Prostate gland (tissue), 2 donors: Measurements from ENCODE around the gene EIF4G2. TPM values are rescaled to one million over a fixed set of nuclear protein-coding genes. Genes with fewer than 3 reads are reported as not detected.

Source experiments
- DNase-seq: peaks from one replicate; pipeline ENCODE4 v3.0.0-alpha.2; 2019; ENCODE audit warnings: low spot score
- H3K27ac ChIP-seq, 2 donors: fragments of 200-600 bp; sonication (generic); 2 replicates each; pipeline ENCODE4 v1.5.1; 2017 to 2019
- H3K27me3 ChIP-seq: fragments of 200-600 bp; sonication (generic); replicated peaks from 2 replicates; pipeline ENCODE4 v1.5.1; 2019; ENCODE audit not compliant: insufficient read depth
- H3K36me3 ChIP-seq, 2 donors: fragments of 200-600 bp; sonication (generic); 1 replicate in 1 of 2; 2 replicates in 1 of 2; pipeline versions ENCODE4 v1.5.1 to v1.8.1; 2017 to 2019
- H3K4me1 ChIP-seq: fragments of 200-600 bp; sonication (generic); replicated peaks from 2 replicates; pipeline ENCODE4 v1.5.1; 2019
- H3K4me3 ChIP-seq, 2 donors: fragments of 200-600 bp; sonication (generic); 2 replicates each; pipeline ENCODE4 v1.5.1; 2017 to 2019
- H3K9me3 ChIP-seq: fragments of 200-600 bp; sonication (generic); 2 replicates; pipeline ENCODE4 v1.5.1; 2017
- CTCF ChIP-seq, 4 experiments: fragments of 200-600 bp in 2 of 4; fragments of 450-650 bp in 2 of 4; sonication (generic) in 2 of 4; IDR thresholded peaks; 1 replicate in 3 of 4; 2 replicates in 1 of 4; pipeline ENCODE4 v1.5.1; 2016 to 2019; ENCODE audit warnings: antibody characterized with exemption in 4 of 4, mild to moderate bottlenecking in 2 of 4, moderate library complexity in 2 of 4
- POLR2A ChIP-seq: fragments of 450-650 bp; IDR thresholded peaks from one replicate; pipeline ENCODE4 v1.6.1; 2016; ENCODE audit warnings: antibody characterized with exemption, mild to moderate bottlenecking
- POLR2AphosphoS5 ChIP-seq: sonication (generic); formaldehyde crosslinking; IDR thresholded peaks from one replicate; pipeline ENCODE4 v1.6.1; 2017; ENCODE audit warnings: antibody characterized with exemption
- WGBS: methylation state at CpG from one replicate; pipeline ENCODE4 v1.1.5; 2018; 5-methylcytosine and 5-hydroxymethylcytosine counted together
- intact Hi-C: fragments of 100-400 bp; cut with DNase I; formaldehyde crosslinking; loops from one replicate; pipeline ENCODE4 v1.14.2; 2022
- small RNA-seq, 2 donors: library from RNA; depleted of rRNA; stranded (forward); fragments of <200 nt; gene quantifications; one replicate each; pipeline ENCODE3, GENCODE V24; 2016
- total RNA-seq, 2 donors: library from RNA; depleted of rRNA; stranded (reverse); fragments of >200 nt; gene quantifications; one replicate each; pipeline ENCODE4 v1.1.0, GENCODE V29; 2016

Gene EIF4G2
- total RNA-seq, 2 donors from 2014 or later, result 382 to 500 TPM

GRCh38 chr11:10750838-10751580 lies 57.7 kb downstream of the EIF4G2 start, which contains the start of gene CTR9:
TSS of gene CTR9 (plus strand) at chr11:10751246. CDS start at chr11:10751413, 167 bp downstream.
- peak within 1 kb of the TSS; percentile 95 to 99 for H3K27ac ChIP-seq
- TF ChIP-seq POLR2A (peak; percentile 93), POLR2AphosphoS5 (peak; percentile 96), CTCF (IDR thresholded peaks at IDR 0.05) (peak in 3 of 4 experiments; percentile 10 to 29 (median 23))
- H3K36me3 ChIP-seq, result no peaks in the 10 kb centered on the region
- intact Hi-C loops, result loop anchor here (5.0 kb wide), 1 partner anchor 106 kb away; the partner anchor contains the start of gene ZBED5
- WGBS, result under 1% methylated on average over 66 of the region's 67 CpGs
- H3K4me1 ChIP-seq, result no peaks in the 10 kb centered on the region
- peak; percentile 91 for DNase-seq
- H3K4me3 ChIP-seq, result peak within 1 kb of the TSS; percentile 75 to 88
- H3K27me3 ChIP-seq, result no peaks in the 10 kb centered on the region
- H3K9me3 ChIP-seq, result no peaks in the 10 kb centered on the region

- no peak for DNase-seq
- Histone ChIP-seq H3K9me3 (no peaks in the 10 kb centered on the region), H3K4me3 (no peak overlapping the region), H3K27me3 (no peaks in the 10 kb centered on the region), H3K27ac (no peak overlapping the region), H3K36me3 (no peaks in the 10 kb centered on the region), H3K4me1 (no peaks in the 10 kb centered on the region)
- intact Hi-C loops, result no loop called here
- WGBS, result 69% methylated on average over 2 of the region's 2 CpGs
- TF ChIP-seq POLR2AphosphoS5 (no peak), CTCF (IDR thresholded peaks at IDR 0.05) (no peak), POLR2A (no peak)
These were observed 59.2 kb downstream of the EIF4G2 start for GRCh38 chr11:10749476-10749875.

GRCh38 chr11:10747733-10748132 lies 61.0 kb downstream of the EIF4G2 start:
- Histone ChIP-seq H3K27ac (no peak overlapping the region), H3K27me3 (no peaks in the 10 kb centered on the region), H3K4me1 (no peaks in the 10 kb centered on the region), H3K9me3 (no peaks in the 10 kb centered on the region), H3K4me3 (no peak overlapping the region), H3K36me3 (no peaks in the 10 kb centered on the region)
- no peak for DNase-seq
- no peak for TF ChIP-seq CTCF (IDR thresholded peaks at IDR 0.05)
- TF ChIP-seq POLR2AphosphoS5, result no peak
- no peak for TF ChIP-seq POLR2A
- intact Hi-C loops, result no loop called here

Small RNA genes lying within 50 kb of the gene (small RNA-seq; reads per million reads assigned to genes)
- gene SNORD97, result 0 reads per million in 2 donors

Other genes with a start within 250 kb of the EIF4G2 start
- gene LYVE1, start 240.3 kb downstream of the EIF4G2 start, total RNA-seq, result 1 to 10 TPM; 2.5 to 9.8 TPM
- gene IRAG1, start 115.2 kb downstream of the EIF4G2 start, total RNA-seq, result 10 to 100 TPM; 14.7 to 43.6 TPM
- gene CTR9, start 57.7 kb downstream of the EIF4G2 start, total RNA-seq, result 10 to 100 TPM; 23.6 to 28.3 TPM
- 10 to 100 TPM; 26.2 to 33.0 TPM for gene ZBED5, start 49.1 kb upstream of the EIF4G2 start, total RNA-seq